ENCODE results near the gene CD276.
"Not testable (repeated sequence)": the region's sequence is repeated elsewhere in the genome, so short reads cannot be mapped to it uniquely, and the experiment has no call there.

CD276 gene

GRCh38 chr15:73685981-73686380, 1.8 kb downstream of the CD276 start:
- no peak for DNase-seq

- no peak for DNase-seq
Measured at GRCh38 chr15:73686781-73687256, 2.6 kb downstream of the CD276 start.

DNA sequence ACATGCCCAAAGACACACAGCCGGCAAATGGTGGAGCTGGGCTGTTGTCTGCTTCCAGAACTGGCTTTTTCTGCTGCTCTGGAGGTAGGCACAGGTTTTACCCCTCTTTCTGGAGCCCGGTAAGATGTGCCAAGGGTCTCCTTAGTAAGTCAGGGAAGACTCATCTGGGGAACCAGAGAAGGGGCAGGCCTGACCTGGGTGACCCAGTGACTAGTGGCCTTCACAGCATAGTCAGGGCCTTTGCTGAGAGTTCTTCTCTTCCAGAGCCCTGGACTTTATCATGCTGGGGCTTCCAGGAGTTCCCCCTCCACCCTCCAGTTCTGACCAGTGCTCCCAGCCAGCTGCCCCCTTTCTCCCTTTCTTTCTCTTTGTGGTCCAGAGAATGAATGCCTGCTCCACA, 3.2 kb downstream of the CD276 start:
- no peak for DNase-seq

DNA sequence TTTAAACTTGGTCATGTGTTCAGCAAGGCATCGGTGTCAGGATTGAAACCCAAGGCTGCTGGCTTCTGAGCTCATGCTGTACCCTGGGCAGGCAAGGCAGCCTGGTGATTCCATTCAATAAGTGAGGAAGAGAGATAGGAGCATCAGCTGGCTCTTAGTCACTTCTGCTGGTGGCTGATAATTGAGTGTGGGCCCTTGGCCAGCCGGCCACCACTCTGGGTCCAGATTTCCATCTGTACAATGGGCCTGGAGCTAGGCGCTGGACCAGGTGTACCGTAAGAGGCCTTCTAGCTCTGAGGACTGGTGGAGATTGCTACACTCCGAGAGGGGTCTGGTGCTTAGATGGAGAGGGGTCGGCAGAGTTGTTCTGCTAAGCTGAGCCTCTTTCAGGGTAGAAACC, 4.3 kb downstream of the CD276 start:
- DNase-seq = no peak

GRCh38 chr15:73691396-73691795, 7.2 kb downstream of the CD276 start:
- DNase-seq = no peak

- no peak for DNase-seq
Measured at GRCh38 chr15:73694419-73694818, 10.2 kb downstream of the CD276 start.

DNA sequence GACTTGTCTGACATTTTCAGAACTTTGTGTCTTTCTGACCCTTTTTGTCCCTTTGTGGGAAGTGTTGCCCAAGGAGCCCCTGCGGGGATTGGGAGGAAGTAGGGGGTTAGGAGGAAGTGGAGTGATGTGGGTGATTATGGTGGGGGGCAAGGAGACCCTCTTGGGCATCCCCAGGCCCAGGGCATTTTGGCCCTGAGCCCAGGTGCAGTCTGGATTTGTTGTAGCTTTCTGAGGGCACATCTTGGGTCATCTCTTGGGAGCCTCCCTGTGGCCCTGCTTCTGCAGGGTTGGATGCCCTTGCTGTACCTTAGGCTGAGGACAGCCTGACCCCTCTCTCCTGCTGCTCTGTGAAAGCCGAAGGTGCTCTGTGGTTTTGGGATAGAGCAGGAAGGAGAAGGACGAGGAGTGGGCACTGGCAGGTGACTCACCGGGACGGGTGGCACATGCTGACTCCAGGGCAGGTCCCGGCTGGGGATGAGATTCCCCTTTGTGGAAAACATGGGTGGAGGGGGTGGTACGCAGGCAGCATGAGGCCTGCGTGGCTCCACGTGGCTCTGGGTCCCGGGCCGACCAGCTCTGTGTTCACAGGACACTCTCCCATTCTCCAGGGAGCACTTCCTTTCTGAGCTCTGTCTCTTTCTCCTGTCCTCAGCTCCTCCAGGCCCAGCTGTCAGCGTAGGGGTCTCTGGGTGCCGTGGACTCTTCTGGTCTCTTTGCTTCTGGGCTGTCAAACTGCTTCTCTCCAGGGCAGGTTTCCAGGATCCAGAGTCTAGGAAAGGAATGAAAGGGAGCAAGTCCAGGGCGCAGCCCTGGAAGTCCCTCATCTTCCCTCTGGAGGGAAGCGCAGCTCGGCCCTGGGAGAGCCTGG, 11.8 kb downstream of the CD276 start:
- no peak for DNase-seq

- no peak for DNase-seq
Measured at GRCh38 chr15:73696641-73697001, 12.4 kb downstream of the CD276 start.

DNA sequence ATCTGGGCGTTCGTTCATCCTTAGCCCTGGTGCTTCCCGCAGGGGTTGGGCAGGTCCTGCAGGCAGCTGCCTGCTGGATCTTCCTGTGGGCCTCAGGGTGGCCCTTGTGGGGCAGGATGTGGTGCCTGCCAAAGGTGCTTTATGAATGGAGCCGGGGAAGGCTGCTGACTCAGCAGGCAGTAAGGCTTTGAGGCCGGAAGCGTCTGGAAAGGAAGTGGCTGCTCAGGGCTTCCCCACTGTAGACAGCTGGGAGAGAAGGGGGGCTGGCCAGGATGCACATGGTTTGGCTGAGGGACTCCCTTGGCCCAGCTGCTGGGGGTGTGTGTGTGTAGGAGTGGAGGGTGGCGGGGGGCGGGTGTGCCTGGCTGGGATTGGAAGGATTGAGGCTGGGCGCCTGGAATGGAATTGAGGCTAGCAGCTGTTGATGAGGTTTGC, 12.9 kb downstream of the CD276 start:
- no peak for DNase-seq

DNA sequence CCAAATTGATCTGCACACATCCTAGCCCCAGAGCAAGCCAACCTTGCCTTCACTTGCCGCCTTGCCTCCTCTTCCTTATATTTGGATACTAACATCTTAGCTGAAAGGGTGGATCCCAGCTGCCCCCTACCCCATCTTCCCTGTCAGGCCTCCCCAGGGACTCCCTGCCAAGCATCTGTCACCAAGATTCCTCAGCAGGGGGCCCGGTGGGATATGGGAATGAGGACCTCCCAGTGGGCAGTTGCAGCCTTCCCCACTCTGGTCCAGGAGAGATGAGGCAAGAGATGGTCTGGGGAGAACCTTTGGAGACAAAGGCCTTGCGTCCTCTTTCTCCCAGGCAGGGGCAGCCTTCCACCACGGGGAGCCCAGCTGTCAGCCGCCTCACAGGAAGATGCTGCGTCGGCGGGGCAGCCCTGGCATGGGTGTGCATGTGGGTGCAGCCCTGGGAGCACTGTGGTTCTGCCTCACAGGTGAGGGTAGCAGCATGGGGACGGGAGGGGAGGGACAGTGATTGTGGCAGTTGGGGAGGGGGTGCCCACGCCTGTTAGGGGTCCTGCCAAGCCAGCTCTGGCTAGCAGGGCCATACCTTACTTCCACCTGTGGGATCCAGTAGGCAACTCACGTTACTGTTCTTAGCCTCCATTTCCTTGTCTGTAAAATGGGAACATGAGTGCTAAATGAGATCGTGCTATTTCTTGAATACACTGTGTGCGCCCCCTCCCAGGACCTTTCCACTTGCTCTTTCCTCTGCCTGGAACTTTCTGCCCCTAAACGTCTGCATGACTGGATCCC, 15.3 kb downstream of the CD276 start:
- no peak for DNase-seq

GRCh38 chr15:73700041-73700842, 16.1 kb downstream of the CD276 start:
- DNase-seq = peak in 1 of 2 experiments; percentile 64

- not testable (repeated sequence) for DNase-seq
Measured at GRCh38 chr15:73702311-73703239, 18.4 kb downstream of the CD276 start.

- not testable (repeated sequence) for DNase-seq
Measured at GRCh38 chr15:73703601-73704000, 19.4 kb downstream of the CD276 start.

DNA sequence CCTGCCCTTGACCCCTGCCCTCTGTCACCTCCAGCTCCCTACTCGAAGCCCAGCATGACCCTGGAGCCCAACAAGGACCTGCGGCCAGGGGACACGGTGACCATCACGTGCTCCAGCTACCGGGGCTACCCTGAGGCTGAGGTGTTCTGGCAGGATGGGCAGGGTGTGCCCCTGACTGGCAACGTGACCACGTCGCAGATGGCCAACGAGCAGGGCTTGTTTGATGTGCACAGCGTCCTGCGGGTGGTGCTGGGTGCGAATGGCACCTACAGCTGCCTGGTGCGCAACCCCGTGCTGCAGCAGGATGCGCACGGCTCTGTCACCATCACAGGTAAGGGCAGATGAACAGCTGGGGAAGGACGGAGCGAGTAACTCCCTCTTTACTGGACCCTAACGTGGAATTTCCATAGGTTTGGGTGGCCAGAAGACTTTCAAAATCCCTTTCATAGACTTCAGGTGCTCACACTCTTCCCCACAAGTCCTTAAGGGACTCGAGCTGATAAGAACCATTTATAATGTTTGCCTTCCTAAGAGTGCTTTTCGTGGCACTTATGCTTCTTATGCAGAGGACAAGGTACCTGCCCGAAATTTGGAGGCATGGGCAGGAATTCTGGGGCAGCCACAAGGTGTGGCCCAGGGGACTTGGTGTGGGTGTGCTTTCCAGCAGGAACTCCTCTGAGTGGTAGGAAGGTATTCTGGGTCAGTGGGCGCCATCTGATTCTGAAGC, 20.1 kb downstream of the CD276 start:
- not testable (repeated sequence) for DNase-seq

DNA sequence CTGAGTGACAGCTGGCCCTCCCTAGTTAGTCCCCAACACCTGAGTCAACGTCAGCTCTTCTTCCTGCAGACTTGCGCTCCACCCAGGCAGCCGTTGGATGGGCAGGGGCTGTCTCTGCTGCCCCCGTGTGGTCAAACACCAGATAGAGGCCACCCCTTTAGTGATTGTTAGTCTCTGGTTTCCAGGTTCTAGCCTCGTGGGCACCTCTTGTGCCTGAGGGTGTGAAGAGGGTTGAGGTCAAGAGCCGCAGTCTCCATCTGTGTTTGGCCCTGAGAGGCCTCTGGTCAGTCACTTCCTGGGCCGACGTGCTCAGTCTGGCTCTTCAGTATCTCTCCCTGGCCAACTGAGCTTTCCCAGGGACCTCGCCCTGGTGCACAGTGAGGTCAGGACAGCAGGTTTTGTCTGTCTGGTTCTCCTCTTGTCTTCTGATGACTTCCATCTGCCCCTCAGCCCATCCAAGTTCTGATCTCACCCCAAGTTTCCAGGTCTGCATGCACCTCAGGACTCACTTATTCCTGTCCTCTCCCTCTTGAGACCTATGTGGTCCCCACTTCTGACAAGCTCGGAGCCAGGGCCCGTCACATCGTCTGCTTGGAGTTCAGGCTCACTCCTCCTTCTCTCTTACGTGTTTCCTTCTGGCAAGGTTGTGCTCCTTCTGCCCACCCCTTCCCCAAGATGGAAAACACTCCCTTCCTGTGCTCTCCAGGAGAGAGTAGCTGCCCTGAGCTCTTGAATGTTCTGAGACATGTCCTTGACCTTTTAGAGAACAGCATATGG, 20.9 kb downstream of the CD276 start:
- peak in 1 of 2 experiments; percentile 8 for DNase-seq

DNA sequence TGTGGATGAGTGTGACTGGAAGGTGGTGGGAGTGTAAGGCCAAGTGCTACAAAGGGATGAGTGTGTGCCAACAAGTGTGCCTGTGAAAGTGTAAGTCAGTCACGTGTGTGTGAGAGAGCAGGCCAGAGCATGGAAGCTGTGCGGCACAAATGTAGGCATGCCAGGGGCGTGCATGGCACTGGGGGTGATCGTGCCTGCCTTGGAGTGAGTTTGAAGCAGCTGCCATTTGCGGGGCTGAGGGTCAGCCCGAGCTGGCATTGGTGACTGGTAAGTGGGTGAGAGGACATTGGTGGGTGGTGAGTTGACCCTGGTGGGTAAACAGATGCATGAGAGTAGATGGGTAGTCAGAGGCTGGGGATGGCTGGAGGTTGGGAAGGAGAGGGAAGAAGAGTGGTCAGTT, 24.5 kb downstream of the CD276 start:
- no peak for DNase-seq

DNA sequence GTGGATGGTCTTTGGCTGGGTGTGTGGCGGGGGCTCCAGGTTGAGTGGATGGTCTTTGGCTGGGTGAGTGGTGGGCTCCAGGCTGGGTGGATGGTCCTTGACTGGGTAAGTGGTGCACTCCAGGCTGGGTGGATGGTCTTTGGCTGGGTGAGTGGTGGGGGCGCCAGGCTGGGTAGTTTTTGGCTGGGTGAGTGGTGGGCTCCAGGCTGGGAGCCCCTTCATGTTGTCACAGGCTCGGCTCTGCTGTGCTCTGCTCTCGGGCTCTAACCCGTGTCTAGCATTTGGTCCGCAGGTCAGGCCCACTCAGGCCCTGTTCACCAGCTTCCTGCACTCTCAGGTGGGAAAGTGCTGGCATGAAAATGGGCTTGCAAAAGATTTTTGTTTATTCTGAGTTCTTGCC, 25.1 kb downstream of the CD276 start:
- no peak for DNase-seq

GRCh38 chr15:73709686-73710085, 25.5 kb downstream of the CD276 start:
- no peak for DNase-seq

GRCh38 chr15:73710321-73710720, 26.1 kb downstream of the CD276 start:
- DNase-seq = no peak

- no peak for DNase-seq
Measured at GRCh38 chr15:73711526-73711925, 27.3 kb downstream of the CD276 start.
